Right renal pelvis (tissue), 4 donors: Measurements from ENCODE around the gene SOX9. TPM values are rescaled to one million over a fixed set of nuclear protein-coding genes. Genes with fewer than 3 reads are reported as not detected.

Experiments
- DNase-seq, 4 donors: peaks; one replicate each; pipeline ENCODE4 v3.0.0-alpha.2; 2013; ENCODE audit warnings: low read depth in 4 of 4, low spot score in 3 of 4, missing footprints in 1 of 4
- polyA plus RNA-seq, 4 donors: library from polyadenylated mRNA; unstranded; fragments of 120-200 nt; gene quantifications; one replicate each; pipeline ENCODE4 v1.2.1, GENCODE V29; 2013; ENCODE audit not compliant: insufficient read length in 4 of 4

SOX9 gene
- polyA plus RNA-seq, 4 donors, result 19.0 to 25.4 (median 22.9) TPM

DNA sequence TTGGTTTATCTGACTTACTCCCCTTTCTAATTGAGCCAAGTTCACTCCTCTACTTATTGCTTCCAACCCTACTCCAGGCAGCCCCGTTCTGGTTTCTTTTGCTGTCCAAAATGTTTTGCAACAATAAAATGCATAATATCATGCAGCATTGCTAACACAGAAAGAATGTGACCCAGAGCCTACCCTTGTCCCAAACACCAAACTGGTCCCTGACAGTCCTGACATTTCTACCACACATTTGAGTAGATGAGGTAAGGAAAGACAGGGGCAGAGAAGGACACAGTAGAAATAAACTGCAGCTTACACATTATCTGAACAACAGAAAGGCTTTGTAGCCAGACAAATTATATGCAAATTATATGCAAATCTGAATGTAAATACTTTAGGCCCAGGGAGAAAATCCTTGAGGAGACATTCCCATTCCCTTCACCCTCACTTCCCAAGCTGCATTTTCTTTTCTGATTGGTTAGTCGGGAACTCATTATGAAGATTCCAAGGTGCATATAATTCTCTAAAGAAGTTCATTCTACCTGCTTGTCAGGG, 31.6 kb downstream of the SOX9 start:
- no peak for DNase-seq

DNA sequence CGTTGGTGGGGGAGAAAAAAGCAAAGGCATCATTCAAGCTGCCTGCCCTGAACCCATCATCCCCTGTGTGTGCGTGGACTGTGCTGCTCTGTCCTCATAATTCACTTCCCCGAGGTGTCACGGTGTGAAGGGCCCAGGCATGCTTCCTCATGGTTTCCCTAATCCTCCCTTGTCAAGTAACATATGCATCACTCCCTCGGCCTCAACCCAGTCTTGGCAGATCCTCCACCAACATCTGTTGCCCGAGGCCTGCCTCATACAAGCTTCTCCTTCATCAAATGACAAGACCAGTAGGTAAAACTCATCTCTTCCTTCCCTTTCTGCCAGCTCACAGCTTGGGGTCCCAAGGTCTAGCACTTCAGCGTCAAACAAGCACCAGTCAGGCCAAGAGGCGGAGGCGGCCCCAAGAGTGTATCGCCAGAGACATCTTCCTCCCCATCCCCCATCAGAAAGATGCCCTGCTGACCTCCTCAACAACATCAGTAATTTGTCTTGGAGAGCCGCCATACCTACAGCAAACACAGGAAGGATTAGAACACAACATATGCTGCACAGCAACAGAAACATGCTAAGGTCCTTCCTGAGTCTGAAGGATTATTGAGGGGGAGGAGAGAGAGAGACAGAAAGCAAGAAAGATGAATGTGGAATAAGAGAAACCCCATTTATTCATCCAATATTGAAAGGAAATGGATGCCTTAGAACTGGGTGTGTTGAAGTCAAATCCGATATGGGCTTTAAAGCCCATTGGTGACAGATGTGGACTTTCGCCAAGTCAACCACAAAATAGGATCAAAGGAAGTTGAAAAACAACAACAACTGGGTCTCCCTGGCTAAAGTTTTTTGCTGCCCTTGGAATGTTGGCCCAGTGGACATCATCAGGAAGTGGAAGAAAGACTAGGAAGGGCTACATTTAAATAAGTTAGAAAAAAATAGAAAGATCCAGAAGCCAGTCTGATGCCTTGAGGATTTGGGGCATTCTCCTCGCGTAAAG, 38.4 kb downstream of the SOX9 start:
- DNase-seq, result no peak

DNA sequence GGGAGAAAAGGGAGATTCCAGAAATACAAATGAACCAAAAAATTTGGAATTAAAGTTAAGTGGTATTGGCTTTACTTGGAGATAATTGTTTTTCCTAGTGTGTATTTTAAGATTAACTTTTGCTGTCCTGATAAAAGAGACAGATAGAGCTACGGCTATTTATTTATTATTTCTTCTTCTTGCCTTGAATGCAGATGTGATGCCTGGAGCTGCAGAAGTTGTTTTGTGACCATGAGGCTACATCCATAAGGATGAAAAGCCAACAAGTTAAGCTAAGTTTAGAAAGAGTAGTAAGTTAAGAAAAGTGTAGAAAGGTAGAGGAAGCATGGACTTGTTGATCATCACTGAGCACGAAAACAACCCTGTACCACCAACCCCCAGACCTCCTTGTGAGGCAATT, 41.7 kb downstream of the SOX9 start:
- no peak for DNase-seq

DNA sequence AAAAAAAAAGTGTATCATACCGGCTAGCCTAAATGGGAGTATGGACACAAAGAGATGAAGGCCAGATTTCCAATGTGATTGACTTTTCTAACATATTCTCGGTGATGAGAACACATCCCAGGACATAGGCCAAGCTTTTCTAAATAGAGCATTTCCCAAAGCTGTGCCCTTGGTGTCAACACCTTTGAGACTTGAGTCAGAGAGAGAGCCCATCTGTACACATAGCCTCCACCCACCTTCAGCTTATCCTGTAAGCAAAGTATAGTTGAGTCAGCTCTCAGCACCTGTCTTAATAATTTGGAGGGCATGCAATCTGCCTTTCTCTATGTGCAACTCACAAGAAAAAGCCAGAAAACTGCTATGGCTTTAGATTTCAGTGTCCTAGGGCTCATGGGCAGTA, 42.7 kb downstream of the SOX9 start:
- DNase-seq, result no peak

DNA sequence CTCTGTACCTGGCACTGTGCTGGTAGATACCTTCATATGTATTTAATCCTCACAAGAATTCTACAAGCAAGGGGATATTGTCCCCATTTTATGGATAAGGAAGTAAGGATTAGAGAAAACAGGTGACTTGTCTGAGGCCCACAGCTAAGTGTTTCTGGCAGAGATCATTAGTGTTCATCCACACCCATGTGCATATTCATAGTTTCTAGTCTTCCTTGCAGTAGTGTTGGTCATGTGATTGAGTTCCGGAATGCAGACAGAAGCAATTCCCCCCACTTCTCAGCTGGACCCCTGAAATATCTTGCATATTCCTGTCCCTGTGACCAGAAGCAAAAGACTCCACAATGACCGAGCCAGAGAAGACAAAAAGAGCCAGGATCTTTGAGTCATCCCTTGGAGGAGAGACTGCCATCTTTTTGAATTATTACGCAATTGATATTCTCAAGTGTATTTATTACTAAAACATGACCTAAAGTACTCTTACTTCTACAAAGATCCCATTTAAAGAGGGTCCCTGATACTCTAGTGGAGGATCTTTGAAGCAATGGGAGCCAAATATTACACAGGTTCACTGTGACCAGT, 43.4 kb downstream of the SOX9 start:
- no peak for DNase-seq

DNA sequence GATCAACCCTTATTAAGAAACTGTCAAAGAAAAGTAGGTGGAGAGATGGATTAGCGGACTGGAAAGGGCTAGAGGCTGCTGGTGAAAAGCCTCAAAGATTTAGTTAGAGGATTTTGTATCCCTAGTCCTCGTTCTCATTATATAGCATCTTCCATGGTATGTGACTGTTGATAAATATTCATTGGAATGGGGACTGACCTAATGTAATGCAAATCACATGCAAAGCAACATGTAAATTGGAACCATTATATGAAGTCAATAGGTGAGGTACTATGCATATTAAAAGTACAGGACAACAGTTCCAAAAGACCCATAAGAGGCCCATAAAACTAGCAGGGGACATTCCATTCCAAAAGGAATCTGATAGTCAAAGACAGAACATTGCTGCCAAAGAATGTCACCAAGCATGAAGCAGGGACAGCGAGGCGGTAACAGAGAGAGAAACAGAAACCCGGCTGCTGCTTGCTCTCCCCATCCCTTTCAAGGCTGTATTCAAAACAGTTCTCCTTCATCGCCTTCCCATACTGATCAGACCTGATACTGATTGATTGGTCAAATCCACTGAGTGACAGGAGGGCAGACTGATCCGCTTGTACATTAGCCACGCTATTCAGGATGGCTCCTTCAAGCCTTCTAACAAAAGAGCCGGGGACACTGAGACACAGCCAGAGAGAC, 44.5 kb downstream of the SOX9 start:
- no peak for DNase-seq

DNA sequence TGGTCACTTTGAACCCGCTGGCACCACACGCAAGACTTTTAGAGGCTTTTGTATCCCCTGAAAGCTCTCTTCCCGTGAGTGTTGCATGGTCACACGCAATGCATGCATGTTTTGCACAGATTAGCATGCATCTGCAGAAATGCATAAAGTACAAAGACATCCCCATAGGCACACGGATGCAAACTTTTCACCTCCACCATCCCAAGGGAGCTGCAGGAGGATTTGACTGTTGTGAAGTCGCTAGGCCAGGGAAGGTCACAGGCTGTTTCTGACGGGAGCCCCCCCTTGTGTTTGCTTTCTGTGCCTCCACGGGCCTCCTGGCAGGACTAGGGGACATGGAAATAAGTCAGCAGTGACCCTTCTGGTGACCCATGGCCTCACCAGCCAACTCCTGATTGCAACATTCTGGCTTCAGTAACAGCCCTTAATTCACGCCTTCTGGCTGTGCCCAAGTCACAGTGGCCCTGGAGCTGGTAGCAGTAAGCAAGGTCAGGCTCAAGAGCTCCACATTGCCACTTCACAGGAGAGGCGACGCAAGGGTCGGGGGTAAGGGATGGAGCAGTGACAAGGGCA, 45.1 kb downstream of the SOX9 start:
- no peak for DNase-seq

DNA sequence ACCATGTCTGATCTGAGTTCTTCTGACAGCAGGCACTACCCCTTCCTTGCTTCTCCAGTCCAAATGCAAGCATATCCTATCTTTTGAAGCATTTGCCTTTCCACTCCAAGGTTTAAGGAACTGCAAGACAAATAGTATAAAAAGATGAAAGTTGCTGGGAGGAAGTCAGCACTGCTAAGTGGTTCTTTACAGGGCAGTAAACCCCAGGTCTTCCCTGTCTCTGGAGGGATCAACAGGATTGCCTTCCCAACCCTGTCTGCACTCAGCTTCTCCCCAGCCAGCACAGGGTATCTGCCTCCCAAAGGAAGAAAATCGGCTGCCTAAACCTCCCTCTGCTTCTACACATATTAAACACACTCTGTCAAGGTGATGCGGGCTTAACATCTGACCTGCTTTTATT, 46.8 kb downstream of the SOX9 start:
- no peak for DNase-seq

DNA sequence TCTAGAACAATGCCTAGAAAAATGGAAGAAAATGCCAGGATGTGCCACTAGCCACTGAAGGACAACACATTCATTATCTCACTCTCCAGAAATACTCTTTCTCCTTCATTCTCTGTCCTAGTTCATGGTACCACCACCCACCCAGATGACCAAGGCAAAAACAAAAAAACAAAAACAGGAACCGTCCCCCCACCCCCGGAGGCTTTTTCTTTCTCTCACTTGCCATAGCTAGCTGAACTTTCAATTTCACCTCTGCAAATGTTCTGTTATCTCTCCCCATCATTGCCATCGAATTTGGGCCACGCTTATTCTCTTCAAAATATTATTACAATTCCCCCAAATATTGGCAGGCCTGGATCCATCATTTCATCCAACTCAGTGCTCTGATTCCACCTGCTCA, 49.0 kb downstream of the SOX9 start:
- DNase-seq, result no peak

DNA sequence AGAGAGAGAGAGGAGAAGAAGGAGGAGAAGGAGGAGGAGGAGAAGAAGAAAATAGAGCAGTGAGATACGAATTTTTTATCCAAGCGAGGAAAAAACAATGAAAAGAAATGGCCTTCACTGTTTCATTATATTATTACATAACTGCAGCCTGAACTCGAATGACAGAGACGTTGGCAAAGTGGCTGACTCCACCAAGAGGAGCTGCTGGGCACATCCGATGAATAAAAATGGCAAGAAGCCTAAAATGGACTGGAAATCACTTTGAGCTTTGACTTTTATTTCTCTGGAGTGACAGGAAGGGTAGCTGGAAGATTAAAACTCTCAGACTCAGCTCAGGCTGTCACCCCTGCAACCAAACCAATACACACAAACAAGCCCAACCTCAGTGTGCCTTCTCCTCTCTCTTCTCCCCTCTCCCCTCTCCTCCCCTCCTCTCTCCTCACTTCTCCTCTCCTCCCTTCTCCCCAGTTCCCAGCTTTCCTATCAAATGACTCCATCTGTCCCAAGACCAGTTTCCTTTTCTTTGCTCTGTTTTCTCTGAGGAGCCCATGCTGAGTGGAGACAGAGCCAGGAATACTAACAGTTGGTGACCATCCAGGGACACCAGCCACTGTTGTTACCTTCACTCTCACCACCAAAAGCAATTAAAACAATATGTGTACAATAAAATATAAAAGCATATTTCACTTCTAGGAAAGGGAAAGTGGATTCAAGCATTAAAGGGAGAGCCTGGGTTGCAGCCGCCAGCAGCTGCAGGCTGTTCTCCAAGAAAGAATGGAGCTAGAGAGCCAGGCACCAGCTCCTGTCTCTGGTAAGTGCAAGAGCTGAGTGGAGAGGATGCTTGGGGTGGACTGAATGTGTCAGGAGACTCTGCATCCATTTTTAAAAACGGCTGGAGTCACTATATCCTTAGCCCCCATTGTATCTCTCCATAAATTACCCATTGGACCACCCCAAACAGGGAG, 51.2 kb downstream of the SOX9 start:
- DNase-seq, result no peak

DNA sequence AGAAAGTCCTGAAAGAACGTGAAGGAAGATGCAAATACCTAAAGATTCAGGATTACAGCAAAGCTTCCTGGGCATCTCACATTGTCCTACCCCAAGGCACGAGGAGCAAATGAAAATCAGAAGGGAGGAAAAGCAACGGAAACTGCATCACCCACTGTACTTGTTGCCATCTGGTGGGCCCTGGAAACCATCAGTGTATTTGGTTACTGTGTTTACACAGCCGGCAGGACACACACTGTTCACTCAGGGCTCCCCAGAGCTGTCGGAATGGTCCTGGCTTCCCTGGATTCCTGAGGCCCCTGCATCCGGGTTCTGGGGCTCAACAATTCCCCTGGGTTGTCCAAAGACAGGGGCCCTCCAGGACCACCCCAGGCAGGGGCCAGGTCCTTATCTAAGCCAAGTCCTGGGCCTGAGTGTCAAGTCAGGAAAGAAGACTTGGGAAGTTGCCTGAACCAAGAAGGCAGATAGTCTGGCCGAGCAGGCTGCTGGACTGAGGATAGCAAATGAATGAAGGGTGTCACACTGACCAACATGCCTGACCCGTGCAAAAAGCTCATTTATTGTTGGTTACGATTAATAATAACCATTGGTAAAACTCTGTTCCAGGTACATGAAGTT, 52.8 kb downstream of the SOX9 start:
- no peak for DNase-seq

DNA sequence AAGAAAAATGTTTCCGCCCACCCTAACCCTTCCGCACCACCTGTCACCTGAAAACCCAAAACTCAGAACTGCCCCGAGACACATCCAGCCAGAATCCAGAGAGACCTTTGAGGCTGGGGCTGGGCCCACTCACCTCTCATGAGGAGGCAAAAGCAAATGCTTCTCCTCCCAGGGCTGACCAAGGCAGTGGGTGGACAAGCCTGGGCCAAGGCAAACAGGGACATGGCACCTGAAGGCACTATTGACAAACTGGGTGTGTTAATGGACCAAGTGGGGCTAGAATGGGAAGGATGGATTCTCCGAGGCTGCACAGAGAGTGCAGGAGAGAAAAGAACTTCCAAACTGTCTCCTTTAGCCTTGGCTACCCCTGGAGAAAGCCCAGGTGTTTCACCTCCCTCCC, 54.4 kb downstream of the SOX9 start:
- DNase-seq, result no peak
